B cell (primary cell): ENCODE measurements around the gene AK9. TPM values are rescaled to one million over a fixed set of nuclear protein-coding genes. Genes with fewer than 3 reads are reported as not detected.

ENCODE experiments used
- ATAC-seq: fragments of 200-7000 bp; cut with Tn5 transposase; one replicate; pipeline ENCODE4 v1.10.0; 2021; ENCODE audit warnings: low read depth, mild to moderate bottlenecking, moderate number of reproducible peaks, moderate library complexity
- CTCF ChIA-PET: fragments of 350-600 bp; sonication (Branson Sonifier 250); formaldehyde crosslinking; loops from one replicate; lab custom pipeline; 2021; ENCODE audit warnings: antibody characterized with exemption, inconsistent platforms; lab: Charles Lee
- POLR2A ChIA-PET: fragments of 350-600 bp; sonication (Branson Sonifier 250); formaldehyde crosslinking; loops from one replicate; lab custom pipeline; 2021; ENCODE audit warnings: antibody characterized with exemption; lab: Charles Lee
- DNase-seq: peaks from one replicate; pipeline ENCODE4 v3.0.0; 2013
- H2AFZ ChIP-seq: 2 replicates; pipeline ENCODE4 v1.6.1; 2012; ENCODE audit warnings: mild to moderate bottlenecking, low read depth, low read length; ENCODE audit not compliant: insufficient read depth, poor library complexity, severe bottlenecking
- H3K27ac ChIP-seq, 2 donors: 1 replicate in 1 of 2; 2 replicates in 1 of 2; pipeline ENCODE4 v1.5.1; 2012 to 2013; ENCODE audit warnings: low read length in 2 of 2, mild to moderate bottlenecking in 2 of 2, moderate library complexity in 1 of 2
- H3K27me3 ChIP-seq, 4 experiments: fragments of 200-600 bp in 1 of 4; sonication (generic) in 1 of 4; replicated peaks in 1 of 4; 1 replicate in 2 of 4; 2 replicates in 2 of 4; pipeline versions ENCODE4 v1.6.1 to v1.7.0; 2013 to 2016; ENCODE audit warnings: low read length in 3 of 4, mild to moderate bottlenecking in 2 of 4, mixed read lengths in 1 of 4, moderate library complexity in 1 of 4; ENCODE audit not compliant: insufficient read depth in 4 of 4, control insufficient read depth in 3 of 4; ENCODE audit errors: control extremely low read depth in 1 of 4
- H3K36me3 ChIP-seq, 2 experiments: replicated peaks in 1 of 2; 1 replicate in 1 of 2; 2 replicates in 1 of 2; pipeline versions ENCODE4 v1.6.1 to v1.7.1; 2013; ENCODE audit warnings: low read length in 1 of 2; ENCODE audit not compliant: insufficient read depth in 2 of 2, control insufficient read depth in 1 of 2; ENCODE audit errors: control extremely low read depth in 1 of 2, extremely low read depth in 1 of 2
- H3K4me1 ChIP-seq, 2 donors: fragments of 200-600 bp in 1 of 2; sonication (generic) in 1 of 2; 1 replicate in 1 of 2; 2 replicates in 1 of 2; pipeline versions ENCODE4 v1.5.1 to v1.6.1; 2013 to 2017; ENCODE audit warnings: low read length in 2 of 2; ENCODE audit not compliant: control insufficient read depth in 2 of 2, insufficient read depth in 2 of 2
- H3K4me2 ChIP-seq: replicated peaks from 2 replicates; pipeline ENCODE3; 2012; ENCODE audit warnings: mild to moderate bottlenecking, low read depth, low read length; ENCODE audit not compliant: poor library complexity, severe bottlenecking
- H3K4me3 ChIP-seq, 5 experiments: fragments of 200-600 bp in 1 of 5; sonication (generic) in 1 of 5; 1 replicate in 3 of 5; 2 replicates in 2 of 5; pipeline versions ENCODE4 v1.5.1 to v1.7.0; 2011 to 2016; ENCODE audit warnings: low read length in 4 of 5, mild to moderate bottlenecking in 4 of 5, low read depth in 2 of 5, control low read depth in 1 of 5, moderate library complexity in 1 of 5; ENCODE audit not compliant: insufficient read depth in 1 of 5; ENCODE audit errors: control extremely low read depth in 1 of 5, extremely low read depth in 1 of 5
- H3K79me2 ChIP-seq: fragments of 200-600 bp; sonication (generic); one replicate; pipeline ENCODE4 v1.6.0; 2016; ENCODE audit warnings: low read length; ENCODE audit not compliant: control insufficient read depth, insufficient read depth
- H3K9ac ChIP-seq: fragments of 200-600 bp; sonication (generic); 2 replicates; pipeline ENCODE4 v1.6.1; 2017; ENCODE audit warnings: mild to moderate bottlenecking, low read length, moderate library complexity
- H3K9me3 ChIP-seq, 3 donors: one replicate each; pipeline versions ENCODE4 v1.6.1 to v1.7.1; 2013; ENCODE audit warnings: low read length in 2 of 3; ENCODE audit not compliant: control insufficient read depth in 2 of 3, insufficient read depth in 1 of 3; ENCODE audit errors: control extremely low read depth in 1 of 3
- H4K20me1 ChIP-seq: 2 replicates; pipeline ENCODE4 v1.6.0; 2012; ENCODE audit warnings: mild to moderate bottlenecking, low read length; ENCODE audit not compliant: insufficient read depth, control insufficient read depth, poor library complexity, severe bottlenecking
- H3K27ac Mint-ChIP-seq: one replicate; pipeline ENCODE4 v1.8.0; 2021; ENCODE audit warnings: mixed read lengths
- H3K27me3 Mint-ChIP-seq: one replicate; pipeline ENCODE4 v1.8.0; 2021; ENCODE audit warnings: mixed read lengths
- H3K4me1 Mint-ChIP-seq: one replicate; pipeline ENCODE4 v1.8.0; 2021; ENCODE audit warnings: mixed read lengths
- H3K4me3 Mint-ChIP-seq: one replicate; pipeline ENCODE4 v1.8.0; 2021; ENCODE audit warnings: mixed read lengths
- H3K9me3 Mint-ChIP-seq: one replicate; pipeline ENCODE4 v1.8.0; 2022; ENCODE audit warnings: mixed read lengths; ENCODE audit not compliant: insufficient read depth
- CTCF ChIP-seq: fragments of 200-600 bp; IDR thresholded peaks from one replicate; pipeline ENCODE4 v1.8.0; 2022; ENCODE audit warnings: antibody characterized with exemption, mild to moderate bottlenecking
- EZH2 ChIP-seq: IDR thresholded peaks from 2 replicates; pipeline ENCODE4 v1.6.1; 2012; ENCODE audit warnings: borderline replicate concordance, low read depth, mild to moderate bottlenecking, moderate library complexity, low read length; ENCODE audit not compliant: insufficient read depth, poor library complexity, severe bottlenecking
- WGBS: methylation state at CpG from one replicate; pipeline ENCODE4 v1.1.5; 2013; ENCODE audit warnings: missing lambda C conversion rate; ENCODE audit not compliant: insufficient coverage; 5-methylcytosine and 5-hydroxymethylcytosine counted together
- intact Hi-C: fragments of 100-400 bp; cut with micrococcal nuclease; formaldehyde crosslinking; loops from one replicate; pipeline ENCODE4 v1.10.0; 2022
- polyA plus RNA-seq: library from polyadenylated mRNA; depleted of rRNA; stranded (reverse); fragments of >200 nt; gene quantifications from 2 replicates; pipeline ENCODE4 v1.2.3, GENCODE V29; 2012
- total RNA-seq, 2 donors: library from RNA; stranded (reverse); fragments of 120-200 nt in 1 of 2; gene quantifications; 1 replicate in 1 of 2; 2 replicates in 1 of 2; pipeline versions ENCODE4 v1.2.3 to v1.2.4, GENCODE V29; 2013 to 2022

Gene AK9
- total and polyA plus RNA-seq, 2 donors (not counting 1 experiment from before 2014, with no cell fraction given): 6.4 to 26.5 TPM

- peaks cover 34 to 51% of the 10 kb centered on the region in 2 donors for H3K4me1 ChIP-seq
- POLR2A ChIA-PET: interaction anchor here (1.6 kb wide), 1 partner anchor 27 kb away, joined by 3 read pairs; no protein-coding TSS in a partner anchor
- no peaks in the 10 kb centered on the region for H3K9me3 ChIP-seq
- H3K27ac Mint-ChIP-seq: peak overlapping the region; percentile 85
- peaks cover 43% of the 10 kb centered on the region for H3K79me2 ChIP-seq
- CTCF ChIA-PET: no interaction called here
- peaks cover 6 to 18% of the 10 kb centered on the region in 2 experiments for H3K36me3 ChIP-seq
- no peaks in the 10 kb centered on the region for H3K9me3 Mint-ChIP-seq
- H3K4me1 Mint-ChIP-seq: peaks cover 45% of the 10 kb centered on the region
- H3K27me3 ChIP-seq: no peaks in the 10 kb centered on the region
- intact Hi-C loops: loop anchor here (1.0 to 10.0 kb wide), 7 partner anchors 28 to 1331 kb away; partner anchors contain the start of genes AK9, CDC40, CDK19 and CEP57L1
- H3K4me2 ChIP-seq: peak overlapping the region; percentile 79
- H2AFZ ChIP-seq: peak overlapping the region; percentile 78
- no peak for TF ChIP-seq EZH2
- H3K4me3 Mint-ChIP-seq: peak overlapping the region; percentile 90
- H4K20me1 ChIP-seq: no peaks in the 10 kb centered on the region
- WGBS: no CpG with 5 or more reads among the region's 6 CpGs
- peak overlapping the region; percentile 68 for H3K9ac ChIP-seq
- no peak for DNase-seq
- H3K4me3 ChIP-seq: peak overlapping the region; percentile 43 to 65 (median 59)
- H3K27ac ChIP-seq: peak overlapping the region; percentile 65 to 79
- peak; percentile 1 for ATAC-seq
- no peaks in the 10 kb centered on the region for H3K27me3 Mint-ChIP-seq
Observed at GRCh38 chr6:109483735-109484057, 207.3 kb downstream of the AK9 start.

DNA sequence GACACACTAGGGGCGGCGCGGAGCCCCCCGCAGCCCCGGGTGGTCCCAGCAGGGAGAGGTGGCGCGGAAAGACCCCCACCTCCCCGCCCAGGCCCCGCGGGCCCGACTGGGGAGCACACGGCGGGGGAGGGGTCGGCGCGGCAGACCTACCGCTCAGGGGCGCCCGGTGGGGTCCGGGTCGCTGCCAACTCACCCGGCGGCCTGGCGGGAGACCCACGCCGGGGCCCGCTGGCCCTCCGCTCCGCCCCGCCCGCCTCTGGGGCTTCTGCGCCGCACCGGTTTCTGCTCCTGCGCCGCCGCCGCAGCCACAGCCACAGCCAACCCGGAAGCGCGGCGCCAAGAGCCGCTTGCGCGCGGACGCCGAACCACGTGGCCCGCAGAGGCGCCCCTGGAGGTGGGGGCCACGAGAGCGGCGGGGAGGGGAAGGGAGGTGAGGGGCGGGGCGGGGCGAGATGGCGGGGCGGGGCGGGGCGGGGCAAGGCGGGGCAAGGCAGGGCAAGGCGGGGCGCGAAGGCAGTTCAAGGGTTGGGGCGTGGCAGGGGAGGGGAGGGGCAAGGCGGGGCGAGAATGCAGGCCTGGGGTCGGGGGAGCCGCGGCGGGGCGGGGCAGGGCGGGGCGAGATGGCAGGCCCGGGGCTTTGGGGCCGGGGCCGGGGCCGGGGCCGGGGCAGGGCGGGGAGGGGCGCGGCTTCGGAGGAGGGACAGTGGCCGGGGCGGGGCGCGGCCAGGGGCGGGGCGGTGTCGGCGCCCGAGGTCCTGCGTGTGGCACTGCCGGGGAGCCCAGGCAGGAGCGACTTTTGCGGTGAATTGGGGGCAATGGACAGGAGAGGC lies 207.9 kb downstream of the AK9 start, which contains the start of gene ZBTB24:
Gene ZBTB24, minus strand, starts transcription at position 315 of the 830 bp plus-strand sequence. CDS start 1,193 bp downstream, outside the sequence.
- CTCF ChIA-PET: interaction anchor here (1.2 to 5.5 kb wide), 5 partner anchors 11 to 101 kb away, joined by 3 to 42 read pairs (median 6); partner anchors contain the start of genes CD164, MICAL1, PPIL6 and SMPD2
- H3K4me1 ChIP-seq: peaks cover 40 to 57% of the 10 kb centered on the region in 2 donors
- H3K9me3 ChIP-seq: no peaks in the 10 kb centered on the region
- peaks cover 48% of the 10 kb centered on the region for H3K79me2 ChIP-seq
- peak; percentile 83 for ATAC-seq
- Mint-ChIP-seq H3K9me3 (no peaks in the 10 kb centered on the region), H3K4me1 (peaks cover 50% of the 10 kb centered on the region), H3K27ac (peak within 1 kb of the TSS; percentile 89), H3K27me3 (no peaks in the 10 kb centered on the region), H3K4me3 (peak within 1 kb of the TSS; percentile 96)
- TF ChIP-seq CTCF: no peak
- no peak for TF ChIP-seq EZH2
- H3K4me3 ChIP-seq: peak within 1 kb of the TSS; percentile 76 to 97 (median 94)
- intact Hi-C loops: loop anchor here (1.0 to 10.0 kb wide), 7 partner anchors 28 to 1332 kb away; partner anchors contain the start of genes AK9, CDC40, CDK19 and CEP57L1
- DNase-seq: peak; percentile 93
- no peaks in the 10 kb centered on the region for H4K20me1 ChIP-seq
- peak within 1 kb of the TSS; percentile 78 for H2AFZ ChIP-seq
- H3K27me3 ChIP-seq: no peaks in the 10 kb centered on the region
- peak within 1 kb of the TSS; percentile 65 to 81 for H3K27ac ChIP-seq
- POLR2A ChIA-PET: interaction anchor here (0.9 to 2.8 kb wide), 7 partner anchors 23 to 389 kb away, joined by 3 to 12 read pairs (median 4); partner anchors contain the start of genes CD164, MICAL1, SESN1 and SMPD2
- peak within 1 kb of the TSS; percentile 87 for H3K9ac ChIP-seq
- under 1% methylated on average over 65 of the region's 97 CpGs for WGBS
- peak within 1 kb of the TSS; percentile 91 for H3K4me2 ChIP-seq
- H3K36me3 ChIP-seq: peaks cover 6 to 18% of the 10 kb centered on the region in 2 experiments
